ENCODE data around the gene DTNBP1.
"Not testable (repeated sequence)": the region's sequence is repeated elsewhere in the genome, so short reads cannot be mapped to it uniquely, and the experiment has no call there.

The DTNBP1 gene

GRCh38 chr6:15668918-15669317 lies 6.1 kb upstream of the DTNBP1 start:
- no peaks in the 10 kb centered on the region for H4K20me1 ChIP-seq (ENCODE audit: control insufficient read depth, insufficient read depth, low read depth, low read length)
- H3K9me2 ChIP-seq (replicated peaks; ENCODE audit: control insufficient read depth, low read length), result no peaks in the 10 kb centered on the region
- H3K9me3 ChIP-seq (ENCODE audit: control insufficient read depth, insufficient read depth, low read length), result no peaks in the 10 kb centered on the region
- no peaks in the 10 kb centered on the region for H3K36me3 ChIP-seq (ENCODE audit: control insufficient read depth, low read length)
- H3F3A ChIP-seq (ENCODE audit: control insufficient read depth, insufficient read depth), result no peaks in the 10 kb centered on the region
- no peaks in the 10 kb centered on the region; the same call in 1 of the 2 replicates for H3K27me3 ChIP-seq (ENCODE audit: control insufficient read depth, low read length)
- no peak overlapping the region for H3K4me2 ChIP-seq (ENCODE audit: low read length)
- no peaks in the 10 kb centered on the region for H3K4me1 ChIP-seq (ENCODE audit: control insufficient read depth, low read length)
- no peaks in the 10 kb centered on the region for H3K79me2 ChIP-seq (ENCODE audit: control insufficient read depth, low read length)
- no peak overlapping the region for H3K4me3 ChIP-seq (ENCODE audit: low read length)
- no peak overlapping the region for H3K27ac ChIP-seq (ENCODE audit: low read depth, low read length)
- TF ChIP-seq CTCF (IDR thresholded peaks at IDR 0.05; ENCODE audit: low read depth, low read length, poor library complexity, severe bottlenecking), result no peak
- no peak for TF ChIP-seq EZH2phosphoT487 (IDR thresholded peaks at IDR 0.05; ENCODE audit: borderline replicate concordance, low read length)

- H3K4me3 ChIP-seq (ENCODE audit: low read length); H3K4me2 ChIP-seq (ENCODE audit: low read length); H4K20me1 ChIP-seq (ENCODE audit: control insufficient read depth, insufficient read depth, low read depth, low read length); H3K27me3 ChIP-seq (ENCODE audit: control insufficient read depth, low read length); H3F3A ChIP-seq (ENCODE audit: control insufficient read depth, insufficient read depth); H3K79me2 ChIP-seq (ENCODE audit: control insufficient read depth, low read length); H3K4me1 ChIP-seq (ENCODE audit: control insufficient read depth, low read length); H3K27ac ChIP-seq (ENCODE audit: low read depth, low read length); H3K9me2 ChIP-seq (replicated peaks; ENCODE audit: control insufficient read depth, low read length); H3K9me3 ChIP-seq (ENCODE audit: control insufficient read depth, insufficient read depth, low read length); H3K36me3 ChIP-seq (ENCODE audit: control insufficient read depth, low read length): not testable (repeated sequence)
These were observed 4.1 kb upstream of the DTNBP1 start for GRCh38 chr6:15666896-15667295.

- H3K4me1 ChIP-seq (ENCODE audit: control insufficient read depth, low read length), result peaks cover 22% of the 10 kb centered on the region
- no peaks in the 10 kb centered on the region; the same call in 1 of the 2 replicates for H3K27me3 ChIP-seq (ENCODE audit: control insufficient read depth, low read length)
- peaks cover 4% of the 10 kb centered on the region; the same call in 1 of the 2 replicates for H3F3A ChIP-seq (ENCODE audit: control insufficient read depth, insufficient read depth)
- no peak overlapping the region for H3K4me3 ChIP-seq (ENCODE audit: low read length)
- peaks cover 18% of the 10 kb centered on the region for H3K79me2 ChIP-seq (ENCODE audit: control insufficient read depth, low read length)
- peaks cover 8% of the 10 kb centered on the region for H3K36me3 ChIP-seq (ENCODE audit: control insufficient read depth, low read length)
- TF ChIP-seq EZH2phosphoT487 (IDR thresholded peaks at IDR 0.05; ENCODE audit: borderline replicate concordance, low read length), result no peak
- TF ChIP-seq CTCF (IDR thresholded peaks at IDR 0.05; ENCODE audit: low read depth, low read length, poor library complexity, severe bottlenecking), result no peak
- no peak overlapping the region for H3K27ac ChIP-seq (ENCODE audit: low read depth, low read length)
- no peak overlapping the region for H3K4me2 ChIP-seq (ENCODE audit: low read length)
- H3K9me3 ChIP-seq (ENCODE audit: control insufficient read depth, insufficient read depth, low read length), result no peaks in the 10 kb centered on the region
- H3K9me2 ChIP-seq (replicated peaks; ENCODE audit: control insufficient read depth, low read length), result no peaks in the 10 kb centered on the region; the same call in 1 of the 2 replicates
- no peaks in the 10 kb centered on the region for H4K20me1 ChIP-seq (ENCODE audit: control insufficient read depth, insufficient read depth, low read depth, low read length)
These were observed 2.4 kb upstream of the DTNBP1 start for GRCh38 chr6:15665237-15665636.

GRCh38 chr6:15663130-15663871 lies 473 bp upstream of the DTNBP1 start:
- TF ChIP-seq CTCF (IDR thresholded peaks at IDR 0.05; ENCODE audit: low read depth, low read length, poor library complexity, severe bottlenecking), result no peak
- Histone ChIP-seq H3K9me3 (ENCODE audit: control insufficient read depth, insufficient read depth, low read length) (no peaks in the 10 kb centered on the region), H3K4me3 (ENCODE audit: low read length) (peak overlapping the region; percentile 76)

More at GRCh38 chr6:15663130-15663871, 473 bp upstream of the DTNBP1 start:
- Histone ChIP-seq H3K4me1 (ENCODE audit: control insufficient read depth, low read length) (peaks cover 41% of the 10 kb centered on the region), H3K27me3 (ENCODE audit: control insufficient read depth, low read length) (no peaks in the 10 kb centered on the region; the same call in 1 of the 2 replicates), H3K79me2 (ENCODE audit: control insufficient read depth, low read length) (peaks cover 38% of the 10 kb centered on the region), H3K9me2 (replicated peaks; ENCODE audit: control insufficient read depth, low read length) (no peaks in the 10 kb centered on the region; the same call in 1 of the 2 replicates), H3K36me3 (ENCODE audit: control insufficient read depth, low read length) (peaks cover 21% of the 10 kb centered on the region), H3F3A (ENCODE audit: control insufficient read depth, insufficient read depth) (peaks cover 4% of the 10 kb centered on the region; the same call in 1 of the 2 replicates), H4K20me1 (ENCODE audit: control insufficient read depth, insufficient read depth, low read depth, low read length) (no peaks in the 10 kb centered on the region), H3K27ac (ENCODE audit: low read depth, low read length) (no peak overlapping the region), H3K4me2 (ENCODE audit: low read length) (peak overlapping the region; percentile 73)
